Measurements from ENCODE around the gene CFAP53. TPM values are rescaled to one million over a fixed set of nuclear protein-coding genes. Genes with fewer than 3 reads are reported as not detected.
"Not testable (repeated sequence)": the region's sequence is repeated elsewhere in the genome, so short reads cannot be mapped to it uniquely, and the experiment has no call there.

The CFAP53 gene
- total and polyA plus RNA-seq, 8 donors = 0.25 to 1.5 (median 0.39) TPM

GRCh38 chr18:50250935-50251334, 15.4 kb downstream of the CFAP53 start:
- ATAC-seq (no peak), FAIRE-seq (no peak), DNase-seq (no peak)
- Histone ChIP-seq H3K9me3 (no peaks in the 10 kb centered on the region), H3K4me1 (no peaks in the 10 kb centered on the region), H3K4me3 (no peak overlapping the region), H3K27ac (no peak overlapping the region), H3K27me3 (no peaks in the 10 kb centered on the region), H3K36me3 (no peaks in the 10 kb centered on the region)
- intact Hi-C loops (cut with DNase I) = no loop called here
- 79 to 85% methylated on average over 3 of the region's 3 CpGs for WGBS, 2 donors
- no peak for TF ChIP-seq CTCF (IDR thresholded peaks at IDR 0.05)

- no peaks in the 10 kb centered on the region for H3K36me3 ChIP-seq
- ATAC-seq = no peak
- H3K4me1 ChIP-seq = no peaks in the 10 kb centered on the region
- H3K27me3 ChIP-seq = no peaks in the 10 kb centered on the region
- DNase-seq = no peak
- no peak overlapping the region for H3K4me3 ChIP-seq
- intact Hi-C loops (cut with DNase I) = no loop called here
- TF ChIP-seq CTCF (IDR thresholded peaks at IDR 0.05) = no peak
- H3K27ac ChIP-seq = no peak overlapping the region
- H3K9me3 ChIP-seq = no peaks in the 10 kb centered on the region
- FAIRE-seq = no peak
These were observed 16.7 kb downstream of the CFAP53 start for GRCh38 chr18:50249576-50249975.

GRCh38 chr18:50247561-50247960, 18.7 kb downstream of the CFAP53 start:
- Histone ChIP-seq H3K36me3 (no peaks in the 10 kb centered on the region), H3K27me3 (no peaks in the 10 kb centered on the region), H3K4me3 (no peak overlapping the region), H3K27ac (no peak overlapping the region), H3K9me3 (no peaks in the 10 kb centered on the region), H3K4me1 (no peaks in the 10 kb centered on the region)
- intact Hi-C loops (cut with DNase I) = no loop called here
- DNase-seq (no peak), FAIRE-seq (no peak), ATAC-seq (no peak)
- TF ChIP-seq CTCF (IDR thresholded peaks at IDR 0.05) = no peak

GRCh38 chr18:50241768-50242167, 24.5 kb downstream of the CFAP53 start:
- DNase-seq; H3K27me3 ChIP-seq; ATAC-seq; intact Hi-C loops (cut with DNase I); H3K36me3 ChIP-seq; H3K4me1 ChIP-seq; H3K9me3 ChIP-seq; H3K27ac ChIP-seq; FAIRE-seq; H3K4me3 ChIP-seq: not testable (repeated sequence)
- 72 to 89% methylated on average over 8 of the region's 8 CpGs for WGBS, 2 donors

GRCh38 chr18:50240080-50240563, 26.2 kb downstream of the CFAP53 start:
- no peaks in the 10 kb centered on the region for H3K9me3 ChIP-seq
- no peak for FAIRE-seq
- no peak overlapping the region for H3K4me3 ChIP-seq
- intact Hi-C loops (cut with DNase I) = no loop called here
- TF ChIP-seq CTCF (IDR thresholded peaks at IDR 0.05) = no peak
- no peak for ATAC-seq
- no peaks in the 10 kb centered on the region for H3K36me3 ChIP-seq
- WGBS, 2 donors = 91 to 92% methylated on average over 3 of the region's 3 CpGs
- H3K27me3 ChIP-seq = no peaks in the 10 kb centered on the region
- H3K27ac ChIP-seq = no peak overlapping the region
- H3K4me1 ChIP-seq = no peaks in the 10 kb centered on the region
- no peak for DNase-seq

- H3K4me3 ChIP-seq = no peak overlapping the region
- no peaks in the 10 kb centered on the region for H3K9me3 ChIP-seq
- DNase-seq (no peak), FAIRE-seq (no peak), ATAC-seq (no peak)
- TF ChIP-seq CTCF (IDR thresholded peaks at IDR 0.05) = no peak
- no peaks in the 10 kb centered on the region for H3K4me1 ChIP-seq
- H3K36me3 ChIP-seq = no peaks in the 10 kb centered on the region
- WGBS, 2 donors = 68 to 71% methylated on average over 2 of the region's 2 CpGs
- H3K27ac ChIP-seq = no peak overlapping the region
- intact Hi-C loops (cut with DNase I) = no loop called here
- H3K27me3 ChIP-seq = no peaks in the 10 kb centered on the region
These were observed 33.9 kb downstream of the CFAP53 start for GRCh38 chr18:50232419-50232818.
